LNCAP (cell line): Measurements from ENCODE around the gene PSMG4.

ENCODE experiments used
- CTCF ChIP-seq: fragments of 450-650 bp; IDR thresholded peaks from 2 replicates; pipeline ENCODE4 v1.5.1; 2017; ENCODE audit warnings: mild to moderate bottlenecking

Gene PSMG4

GRCh38 chr6:3251462-3252314 lies 7.1 kb upstream of the PSMG4 start:
- peak; percentile 91 for TF ChIP-seq CTCF

- no peak for TF ChIP-seq CTCF
Observed at GRCh38 chr6:3252369-3252768, 6.4 kb upstream of the PSMG4 start.

GRCh38 chr6:3252861-3253596 lies 5.7 kb upstream of the PSMG4 start:
- no peak for TF ChIP-seq CTCF

- TF ChIP-seq CTCF = no peak
Observed at GRCh38 chr6:3253597-3253961, 5.2 kb upstream of the PSMG4 start.

- TF ChIP-seq CTCF = no peak
Observed at GRCh38 chr6:3258201-3258600, 546 bp upstream of the PSMG4 start.

- TF ChIP-seq CTCF = no peak
Observed at GRCh38 chr6:3259491-3259958, 778 bp downstream of the PSMG4 start.

GRCh38 chr6:3260296-3260695 lies 1.5 kb downstream of the PSMG4 start:
- TF ChIP-seq CTCF = no peak
